Smooth muscle cell (in vitro differentiated cells): ENCODE measurements around the gene TAS2R1. TPM values are rescaled to one million over a fixed set of nuclear protein-coding genes. Genes with fewer than 3 reads are reported as not detected.

ENCODE experiments used
- DNase-seq: peaks from one replicate; lab custom pipeline; 2025; ENCODE audit not compliant: unreplicated experiment; lab: John Stamatoyannopoulos, UW
- H2AFZ ChIP-seq: fragments of 200-600 bp; sonication (generic); 2 replicates; pipeline ENCODE4 v1.6.0; 2016; ENCODE audit warnings: antibody characterized with exemption, low read depth, mild to moderate bottlenecking
- H3F3A ChIP-seq: fragments of 200-600 bp; sonication (generic); 2 replicates; pipeline ENCODE4 v1.6.0; 2017; ENCODE audit warnings: antibody characterized with exemption, low read depth
- H3K27ac ChIP-seq: fragments of 200-600 bp; sonication (generic); 2 replicates; pipeline ENCODE4 v1.5.1; 2016; ENCODE audit warnings: low read depth, mild to moderate bottlenecking
- H3K27me3 ChIP-seq: fragments of 200-600 bp; sonication (generic); 2 replicates; pipeline ENCODE4 v1.6.1; 2016; ENCODE audit warnings: low read depth, mild to moderate bottlenecking
- H3K36me3 ChIP-seq: fragments of 200-600 bp; sonication (generic); 2 replicates; pipeline ENCODE4 v1.5.1; 2016; ENCODE audit warnings: low read depth
- H3K4me1 ChIP-seq: fragments of 200-600 bp; sonication (generic); 2 replicates; pipeline ENCODE4 v1.5.1; 2016; ENCODE audit warnings: low read depth
- H3K4me2 ChIP-seq: fragments of 200-600 bp; sonication (generic); 2 replicates; pipeline ENCODE4 v1.6.0; 2016; ENCODE audit warnings: mild to moderate bottlenecking
- H3K4me3 ChIP-seq: fragments of 200-600 bp; sonication (generic); 2 replicates; pipeline ENCODE4 v1.5.1; 2016; ENCODE audit warnings: mild to moderate bottlenecking
- H3K79me2 ChIP-seq: fragments of 200-600 bp; sonication (generic); 2 replicates; pipeline ENCODE4 v1.6.0; 2016; ENCODE audit warnings: low read depth, mild to moderate bottlenecking
- H3K9ac ChIP-seq: fragments of 200-600 bp; sonication (generic); 2 replicates; pipeline ENCODE4 v1.6.0; 2016; ENCODE audit warnings: low read depth
- H3K9me3 ChIP-seq: fragments of 200-600 bp; sonication (generic); replicated peaks from 2 replicates; pipeline ENCODE4 v1.5.1; 2016; ENCODE audit warnings: low read depth
- H4K20me1 ChIP-seq: fragments of 200-600 bp; sonication (generic); 2 replicates; pipeline ENCODE4 v1.6.0; 2016; ENCODE audit warnings: low read depth
- whole genome bisulfite sequencing: methylation state at CpG from one replicate; pipeline ENCODE4 v1.1.7; 2016; ENCODE audit warnings: low lambda C conversion rate; 5-methylcytosine and 5-hydroxymethylcytosine counted together
- polyA plus RNA-seq: library from polyadenylated mRNA; unstranded; fragments of >200 nt; fragmentation: Nextera tagmentation; extraction: Ambion mirVana; gene quantifications from 2 replicates; pipeline ENCODE4 v1.2.1, GENCODE V29; 2016
- total RNA-seq: library from RNA; depleted of rRNA; stranded (reverse); fragments of >200 nt; gene quantifications from 2 replicates; pipeline ENCODE4 v1.2.3, GENCODE V29; 2014
- TF ChIP-seq, protein P1 (sequence below): fragments of 200-600 bp; sonication (generic); IDR thresholded peaks from 2 replicates; pipeline ENCODE4 v1.5.1; 2017; ENCODE audit warnings: borderline replicate concordance, mild to moderate bottlenecking, antibody characterized with exemption; ENCODE audit not compliant: insufficient read depth, poor library complexity, severe bottlenecking

TAS2R1 gene, protein sequence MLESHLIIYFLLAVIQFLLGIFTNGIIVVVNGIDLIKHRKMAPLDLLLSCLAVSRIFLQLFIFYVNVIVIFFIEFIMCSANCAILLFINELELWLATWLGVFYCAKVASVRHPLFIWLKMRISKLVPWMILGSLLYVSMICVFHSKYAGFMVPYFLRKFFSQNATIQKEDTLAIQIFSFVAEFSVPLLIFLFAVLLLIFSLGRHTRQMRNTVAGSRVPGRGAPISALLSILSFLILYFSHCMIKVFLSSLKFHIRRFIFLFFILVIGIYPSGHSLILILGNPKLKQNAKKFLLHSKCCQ
- not detected in 2 replicates for total RNA-seq
- 0.53 TPM in 1 of 2 replicates, not detected in the other for polyA plus RNA-seq

DNA sequence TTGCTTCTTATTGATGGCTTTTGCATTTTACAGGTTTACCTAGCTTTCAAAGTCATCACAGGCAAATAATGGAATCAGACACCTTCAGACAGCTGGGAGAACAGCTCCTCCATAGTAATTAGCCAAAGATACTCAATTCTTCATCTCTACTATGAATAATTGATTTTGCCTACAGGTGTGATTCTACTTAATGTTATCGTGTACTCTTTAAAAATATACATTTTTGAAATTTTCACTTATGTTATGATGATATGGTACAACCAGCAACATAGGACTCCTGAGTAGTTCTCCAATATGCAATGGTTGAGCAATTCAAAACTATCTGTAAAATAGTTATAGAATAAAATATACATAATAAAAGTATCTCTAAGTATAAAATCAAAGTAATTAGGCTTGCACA lies at the start of gene TAS2R1:
TAS2R1 (minus strand) TSS at position 101 of the 400 bp plus-strand sequence. CDS start 319 bp downstream, outside the sequence.
- TF ChIP-seq, protein P1, sequence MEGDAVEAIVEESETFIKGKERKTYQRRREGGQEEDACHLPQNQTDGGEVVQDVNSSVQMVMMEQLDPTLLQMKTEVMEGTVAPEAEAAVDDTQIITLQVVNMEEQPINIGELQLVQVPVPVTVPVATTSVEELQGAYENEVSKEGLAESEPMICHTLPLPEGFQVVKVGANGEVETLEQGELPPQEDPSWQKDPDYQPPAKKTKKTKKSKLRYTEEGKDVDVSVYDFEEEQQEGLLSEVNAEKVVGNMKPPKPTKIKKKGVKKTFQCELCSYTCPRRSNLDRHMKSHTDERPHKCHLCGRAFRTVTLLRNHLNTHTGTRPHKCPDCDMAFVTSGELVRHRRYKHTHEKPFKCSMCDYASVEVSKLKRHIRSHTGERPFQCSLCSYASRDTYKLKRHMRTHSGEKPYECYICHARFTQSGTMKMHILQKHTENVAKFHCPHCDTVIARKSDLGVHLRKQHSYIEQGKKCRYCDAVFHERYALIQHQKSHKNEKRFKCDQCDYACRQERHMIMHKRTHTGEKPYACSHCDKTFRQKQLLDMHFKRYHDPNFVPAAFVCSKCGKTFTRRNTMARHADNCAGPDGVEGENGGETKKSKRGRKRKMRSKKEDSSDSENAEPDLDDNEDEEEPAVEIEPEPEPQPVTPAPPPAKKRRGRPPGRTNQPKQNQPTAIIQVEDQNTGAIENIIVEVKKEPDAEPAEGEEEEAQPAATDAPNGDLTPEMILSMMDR = no peak

DNA sequence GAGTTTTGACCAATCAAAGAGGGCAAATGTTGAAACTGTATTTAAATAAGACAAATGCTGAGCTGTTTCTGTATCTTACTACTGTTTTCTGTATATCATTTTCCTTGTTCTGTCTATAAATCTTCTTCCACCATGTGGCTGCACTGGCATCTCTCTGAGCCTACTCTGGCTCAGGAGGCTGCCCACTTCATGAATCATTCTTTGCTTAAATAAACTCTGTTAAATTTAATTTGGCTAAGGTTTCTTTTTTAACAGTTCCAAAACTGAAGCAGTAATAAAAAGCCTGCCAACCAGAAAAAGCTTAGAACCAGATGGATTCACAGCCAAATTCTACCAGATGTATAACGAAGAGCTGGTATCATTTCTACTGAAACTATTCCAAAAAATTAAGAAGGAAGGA lies 40.2 kb upstream of the TAS2R1 start:
- Histone ChIP-seq H2AFZ (no peak overlapping the region), H4K20me1 (no peaks in the 10 kb centered on the region), H3K36me3 (peaks cover 7% of the 10 kb centered on the region), H3K4me2 (no peak overlapping the region), H3K27ac (no peak overlapping the region), H3K9ac (no peak overlapping the region), H3F3A (no peaks in the 10 kb centered on the region), H3K27me3 (no peaks in the 10 kb centered on the region), H3K9me3 (peaks cover 4% of the 10 kb centered on the region), H3K79me2 (no peaks in the 10 kb centered on the region), H3K4me1 (no peaks in the 10 kb centered on the region), H3K4me3 (no peak overlapping the region)
- DNase-seq = no peak
- WGBS = 0% methylated on average over 1 of the region's 1 CpG
- TF ChIP-seq, protein P1 = no peak

More for the DNA sequence above, at the start of gene TAS2R1:
- Histone ChIP-seq H3K27me3 (no peaks in the 10 kb centered on the region), H3K9ac (no peak within 1 kb of the TSS), H2AFZ (no peak within 1 kb of the TSS), H3K9me3 (no peaks in the 10 kb centered on the region), H3K4me1 (no peaks in the 10 kb centered on the region), H3K4me3 (no peak within 1 kb of the TSS), H4K20me1 (no peaks in the 10 kb centered on the region), H3F3A (no peaks in the 10 kb centered on the region), H3K36me3 (no peaks in the 10 kb centered on the region), H3K79me2 (no peaks in the 10 kb centered on the region), H3K4me2 (no peak within 1 kb of the TSS), H3K27ac (no peak within 1 kb of the TSS)
- 97% methylated on average over 1 of the region's 1 CpG for WGBS
- no peak for DNase-seq

DNA sequence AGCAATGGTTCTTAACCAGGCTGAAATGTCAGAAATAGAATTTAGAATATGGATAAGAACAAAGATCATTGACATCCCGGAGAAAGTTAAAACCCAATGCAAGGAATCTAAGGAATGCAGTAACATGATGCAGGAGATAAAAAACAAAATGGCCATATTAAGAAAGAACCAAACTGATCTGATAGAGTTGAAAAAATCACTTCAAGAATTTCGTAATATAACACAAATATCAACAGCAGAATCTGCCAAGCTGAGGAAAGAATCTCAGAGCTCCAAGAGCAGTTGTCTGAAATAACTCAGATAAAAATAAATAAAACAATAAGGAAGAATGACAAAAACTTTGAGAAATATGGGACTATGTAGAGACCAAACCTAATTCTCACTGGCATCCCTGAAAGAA lies 37.8 kb upstream of the TAS2R1 start:
- no peak for DNase-seq
- Histone ChIP-seq H4K20me1 (no peaks in the 10 kb centered on the region), H3F3A (no peaks in the 10 kb centered on the region), H3K4me3 (no peak overlapping the region), H3K4me2 (no peak overlapping the region), H3K9ac (no peak overlapping the region), H2AFZ (no peak overlapping the region), H3K9me3 (peaks cover 4% of the 10 kb centered on the region), H3K27ac (no peak overlapping the region), H3K27me3 (no peaks in the 10 kb centered on the region), H3K79me2 (no peaks in the 10 kb centered on the region), H3K36me3 (peaks cover 7% of the 10 kb centered on the region), H3K4me1 (no peaks in the 10 kb centered on the region)
- WGBS = 90% methylated on average over 2 of the region's 2 CpGs
- TF ChIP-seq, protein P1 = no peak

DNA sequence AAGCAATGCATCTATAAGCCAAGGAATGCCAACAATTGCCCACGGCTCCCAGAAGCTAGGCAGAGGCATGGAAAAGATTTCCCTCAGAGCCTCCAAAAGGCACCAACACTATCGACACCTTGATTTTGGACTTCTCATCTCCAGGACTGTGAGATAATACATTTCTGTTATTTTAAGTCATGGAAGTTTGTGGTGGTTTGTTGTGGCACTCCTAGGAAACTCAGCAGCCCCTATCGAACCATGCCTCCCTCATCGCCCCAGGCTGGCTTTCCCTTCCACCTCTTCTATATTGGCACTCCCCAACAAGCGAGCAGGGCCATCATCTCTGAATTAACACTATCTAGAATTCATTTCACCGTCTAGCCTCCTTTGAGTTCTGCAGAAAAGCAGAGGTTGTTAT lies 33.7 kb upstream of the TAS2R1 start:
- no peaks in the 10 kb centered on the region for H3K36me3 ChIP-seq
- no peak overlapping the region for H3K4me2 ChIP-seq
- no peak overlapping the region for H3K27ac ChIP-seq
- H3K27me3 ChIP-seq = no peaks in the 10 kb centered on the region
- no peak overlapping the region for H2AFZ ChIP-seq
- H3F3A ChIP-seq = no peaks in the 10 kb centered on the region
- no peak overlapping the region for H3K9ac ChIP-seq
- H3K9me3 ChIP-seq = no peaks in the 10 kb centered on the region
- DNase-seq = no peak
- TF ChIP-seq, protein P1 = no peak
- H4K20me1 ChIP-seq = no peaks in the 10 kb centered on the region
- no peak overlapping the region for H3K4me3 ChIP-seq
- WGBS = 89% methylated on average over 6 of the region's 6 CpGs
- H3K79me2 ChIP-seq = no peaks in the 10 kb centered on the region
- peaks cover 4% of the 10 kb centered on the region for H3K4me1 ChIP-seq
